Prostate gland (tissue), 2 donors: ENCODE data around the gene TAX1BP1. TPM values are rescaled to one million over a fixed set of nuclear protein-coding genes. Genes with fewer than 3 reads are reported as not detected.

Experiments
- DNase-seq: peaks from one replicate; pipeline ENCODE4 v3.0.0-alpha.2; 2019; ENCODE audit warnings: low spot score
- H3K27ac ChIP-seq, 2 donors: fragments of 200-600 bp; sonication (generic); 2 replicates each; pipeline ENCODE4 v1.5.1; 2017 to 2019
- H3K27me3 ChIP-seq: fragments of 200-600 bp; sonication (generic); replicated peaks from 2 replicates; pipeline ENCODE4 v1.5.1; 2019; ENCODE audit not compliant: insufficient read depth
- H3K36me3 ChIP-seq, 2 donors: fragments of 200-600 bp; sonication (generic); 1 replicate in 1 of 2; 2 replicates in 1 of 2; pipeline versions ENCODE4 v1.5.1 to v1.8.1; 2017 to 2019
- H3K4me1 ChIP-seq: fragments of 200-600 bp; sonication (generic); replicated peaks from 2 replicates; pipeline ENCODE4 v1.5.1; 2019
- H3K4me3 ChIP-seq, 2 donors: fragments of 200-600 bp; sonication (generic); 2 replicates each; pipeline ENCODE4 v1.5.1; 2017 to 2019
- H3K9me3 ChIP-seq: fragments of 200-600 bp; sonication (generic); 2 replicates; pipeline ENCODE4 v1.5.1; 2017
- POLR2A ChIP-seq: fragments of 450-650 bp; IDR thresholded peaks from one replicate; pipeline ENCODE4 v1.6.1; 2016; ENCODE audit warnings: antibody characterized with exemption, mild to moderate bottlenecking
- POLR2AphosphoS5 ChIP-seq: sonication (generic); formaldehyde crosslinking; IDR thresholded peaks from one replicate; pipeline ENCODE4 v1.6.1; 2017; ENCODE audit warnings: antibody characterized with exemption
- WGBS: methylation state at CpG from one replicate; pipeline ENCODE4 v1.1.5; 2018; 5-methylcytosine and 5-hydroxymethylcytosine counted together
- intact Hi-C: fragments of 100-400 bp; cut with DNase I; formaldehyde crosslinking; loops from one replicate; pipeline ENCODE4 v1.14.2; 2022
- total RNA-seq, 2 donors: library from RNA; depleted of rRNA; stranded (reverse); fragments of >200 nt; gene quantifications; one replicate each; pipeline ENCODE4 v1.1.0, GENCODE V29; 2016
- TF ChIP-seq, protein P1 (sequence below), 4 experiments: fragments of 200-600 bp in 2 of 4; fragments of 450-650 bp in 2 of 4; sonication (generic) in 2 of 4; IDR thresholded peaks; 1 replicate in 3 of 4; 2 replicates in 1 of 4; pipeline ENCODE4 v1.5.1; 2016 to 2019; ENCODE audit warnings: antibody characterized with exemption in 4 of 4, mild to moderate bottlenecking in 2 of 4, moderate library complexity in 2 of 4

The TAX1BP1 gene
- total RNA-seq, 2 donors from 2014 or later, result 105 to 125 TPM

DNA sequence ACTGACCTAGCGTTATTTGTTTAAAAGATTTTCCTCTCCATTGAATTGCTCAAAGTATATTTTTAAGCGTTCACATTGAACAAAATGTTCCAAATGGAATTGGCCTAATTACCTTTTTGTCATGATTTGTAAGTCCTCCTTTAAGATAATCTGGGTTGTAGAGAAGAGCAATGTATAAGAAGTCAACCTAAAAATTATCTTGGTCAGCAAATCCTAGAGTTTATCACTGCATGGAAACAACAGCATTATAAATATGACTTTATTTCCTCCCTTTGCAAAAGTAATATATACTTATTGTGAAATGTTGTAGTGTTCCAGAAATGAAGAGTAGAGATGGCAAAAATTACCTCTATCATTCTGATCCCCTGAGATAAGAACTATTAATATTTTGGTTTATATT, 59.2 kb downstream of the TAX1BP1 start:
- Histone ChIP-seq H3K27ac (no peak overlapping the region), H3K36me3 (no peaks in the 10 kb centered on the region), H3K9me3 (no peaks in the 10 kb centered on the region), H3K27me3 (no peaks in the 10 kb centered on the region), H3K4me3 (no peak overlapping the region), H3K4me1 (no peaks in the 10 kb centered on the region)
- intact Hi-C loops, result no loop called here
- DNase-seq, result no peak
- 99% methylated on average over 2 of the region's 2 CpGs for WGBS
- TF ChIP-seq POLR2AphosphoS5 (no peak), POLR2A (no peak)
- TF ChIP-seq, protein P1, sequence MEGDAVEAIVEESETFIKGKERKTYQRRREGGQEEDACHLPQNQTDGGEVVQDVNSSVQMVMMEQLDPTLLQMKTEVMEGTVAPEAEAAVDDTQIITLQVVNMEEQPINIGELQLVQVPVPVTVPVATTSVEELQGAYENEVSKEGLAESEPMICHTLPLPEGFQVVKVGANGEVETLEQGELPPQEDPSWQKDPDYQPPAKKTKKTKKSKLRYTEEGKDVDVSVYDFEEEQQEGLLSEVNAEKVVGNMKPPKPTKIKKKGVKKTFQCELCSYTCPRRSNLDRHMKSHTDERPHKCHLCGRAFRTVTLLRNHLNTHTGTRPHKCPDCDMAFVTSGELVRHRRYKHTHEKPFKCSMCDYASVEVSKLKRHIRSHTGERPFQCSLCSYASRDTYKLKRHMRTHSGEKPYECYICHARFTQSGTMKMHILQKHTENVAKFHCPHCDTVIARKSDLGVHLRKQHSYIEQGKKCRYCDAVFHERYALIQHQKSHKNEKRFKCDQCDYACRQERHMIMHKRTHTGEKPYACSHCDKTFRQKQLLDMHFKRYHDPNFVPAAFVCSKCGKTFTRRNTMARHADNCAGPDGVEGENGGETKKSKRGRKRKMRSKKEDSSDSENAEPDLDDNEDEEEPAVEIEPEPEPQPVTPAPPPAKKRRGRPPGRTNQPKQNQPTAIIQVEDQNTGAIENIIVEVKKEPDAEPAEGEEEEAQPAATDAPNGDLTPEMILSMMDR (IDR thresholded peaks at IDR 0.05), result no peak

DNA sequence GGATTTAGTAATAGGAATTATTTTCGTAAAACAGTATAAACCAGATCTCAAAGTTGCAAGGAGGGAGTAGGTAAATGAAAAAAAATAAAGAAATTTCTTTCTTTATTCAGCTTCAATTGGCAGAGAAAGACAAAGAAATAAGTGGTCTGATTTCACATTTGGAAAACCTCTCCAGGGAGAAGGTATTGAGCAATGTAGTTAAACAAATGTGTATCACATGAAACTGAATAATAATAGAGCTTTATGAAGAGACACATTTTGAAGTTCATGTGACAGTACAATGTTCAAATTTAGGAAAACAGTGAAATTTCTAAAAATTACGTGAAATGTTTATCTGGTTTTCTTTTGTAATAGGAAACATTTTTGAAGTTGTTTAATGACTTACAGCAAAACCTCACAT, 63.0 kb downstream of the TAX1BP1 start:
- no peaks in the 10 kb centered on the region for H3K9me3 ChIP-seq
- H3K27me3 ChIP-seq, result no peaks in the 10 kb centered on the region
- DNase-seq, result no peak
- no peaks in the 10 kb centered on the region for H3K36me3 ChIP-seq
- intact Hi-C loops, result no loop called here
- H3K27ac ChIP-seq, result no peak overlapping the region
- H3K4me3 ChIP-seq, result no peak overlapping the region
- 90% methylated on average over 2 of the region's 2 CpGs for whole genome bisulfite sequencing
- TF ChIP-seq POLR2A, result no peak
- no peak for TF ChIP-seq POLR2AphosphoS5
- TF ChIP-seq, protein P1 (IDR thresholded peaks at IDR 0.05), result no peak
- H3K4me1 ChIP-seq, result no peaks in the 10 kb centered on the region

GRCh38 chr7:27804139-27804538, 64.2 kb downstream of the TAX1BP1 start:
- TF ChIP-seq POLR2AphosphoS5, result no peak
- no peak for TF ChIP-seq POLR2A
- TF ChIP-seq, protein P1 (IDR thresholded peaks at IDR 0.05), result no peak
- no peaks in the 10 kb centered on the region for H3K36me3 ChIP-seq
- H3K4me3 ChIP-seq, result no peak overlapping the region
- DNase-seq, result no peak
- no peaks in the 10 kb centered on the region for H3K9me3 ChIP-seq
- H3K4me1 ChIP-seq, result no peaks in the 10 kb centered on the region
- H3K27ac ChIP-seq, result no peak overlapping the region
- H3K27me3 ChIP-seq, result no peaks in the 10 kb centered on the region
- 87% methylated on average over 3 of the region's 3 CpGs for WGBS
- intact Hi-C loops, result no loop called here

- DNase-seq, result no peak
- intact Hi-C loops, result no loop called here
- no peaks in the 10 kb centered on the region for H3K4me1 ChIP-seq
- no peaks in the 10 kb centered on the region for H3K9me3 ChIP-seq
- H3K27me3 ChIP-seq, result no peaks in the 10 kb centered on the region
- no peak overlapping the region for H3K4me3 ChIP-seq
- H3K27ac ChIP-seq, result no peak overlapping the region
- TF ChIP-seq POLR2AphosphoS5 (no peak), POLR2A (no peak)
- TF ChIP-seq, protein P1 (IDR thresholded peaks at IDR 0.05), result no peak
- 82% methylated on average over 2 of the region's 2 CpGs for WGBS
- no peaks in the 10 kb centered on the region for H3K36me3 ChIP-seq
Observed at GRCh38 chr7:27808626-27809025, 68.7 kb downstream of the TAX1BP1 start.

GRCh38 chr7:27810186-27810585, 70.2 kb downstream of the TAX1BP1 start:
- no peaks in the 10 kb centered on the region for H3K36me3 ChIP-seq
- H3K4me1 ChIP-seq, result no peaks in the 10 kb centered on the region
- H3K27me3 ChIP-seq, result no peaks in the 10 kb centered on the region
- intact Hi-C loops, result no loop called here
- H3K9me3 ChIP-seq, result no peaks in the 10 kb centered on the region
- no peak for DNase-seq
- H3K27ac ChIP-seq, result no peak overlapping the region
- H3K4me3 ChIP-seq, result no peak overlapping the region
- 95% methylated on average over 4 of the region's 4 CpGs for WGBS
- no peak for TF ChIP-seq POLR2A
- TF ChIP-seq, protein P1 (IDR thresholded peaks at IDR 0.05), result no peak
- no peak for TF ChIP-seq POLR2AphosphoS5
